Measurements from ENCODE around the gene ABCA6.
"Not testable (repeated sequence)": the region's sequence is repeated elsewhere in the genome, so short reads cannot be mapped to it uniquely, and the experiment has no call there.

DNA sequence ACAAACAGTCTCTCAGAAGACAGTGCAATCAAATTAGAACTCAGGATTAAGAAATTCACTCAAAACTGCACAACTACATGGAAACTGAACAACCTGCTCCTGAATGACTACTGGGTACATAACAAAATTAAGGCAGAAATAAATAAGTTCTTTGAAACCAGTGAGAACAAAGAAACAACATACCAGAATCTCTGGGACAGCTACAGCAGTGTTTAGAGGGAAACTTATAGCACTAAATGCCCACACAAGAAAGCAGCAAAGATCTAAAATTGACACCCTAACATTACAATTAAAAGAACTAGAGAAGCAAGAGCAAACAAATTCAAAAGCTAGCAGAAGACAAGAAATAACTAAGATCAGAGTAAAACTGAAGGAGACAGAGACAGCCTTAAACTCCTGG is 68.3 kb downstream of the ABCA6 start:
- TF ChIP-seq, protein P1, sequence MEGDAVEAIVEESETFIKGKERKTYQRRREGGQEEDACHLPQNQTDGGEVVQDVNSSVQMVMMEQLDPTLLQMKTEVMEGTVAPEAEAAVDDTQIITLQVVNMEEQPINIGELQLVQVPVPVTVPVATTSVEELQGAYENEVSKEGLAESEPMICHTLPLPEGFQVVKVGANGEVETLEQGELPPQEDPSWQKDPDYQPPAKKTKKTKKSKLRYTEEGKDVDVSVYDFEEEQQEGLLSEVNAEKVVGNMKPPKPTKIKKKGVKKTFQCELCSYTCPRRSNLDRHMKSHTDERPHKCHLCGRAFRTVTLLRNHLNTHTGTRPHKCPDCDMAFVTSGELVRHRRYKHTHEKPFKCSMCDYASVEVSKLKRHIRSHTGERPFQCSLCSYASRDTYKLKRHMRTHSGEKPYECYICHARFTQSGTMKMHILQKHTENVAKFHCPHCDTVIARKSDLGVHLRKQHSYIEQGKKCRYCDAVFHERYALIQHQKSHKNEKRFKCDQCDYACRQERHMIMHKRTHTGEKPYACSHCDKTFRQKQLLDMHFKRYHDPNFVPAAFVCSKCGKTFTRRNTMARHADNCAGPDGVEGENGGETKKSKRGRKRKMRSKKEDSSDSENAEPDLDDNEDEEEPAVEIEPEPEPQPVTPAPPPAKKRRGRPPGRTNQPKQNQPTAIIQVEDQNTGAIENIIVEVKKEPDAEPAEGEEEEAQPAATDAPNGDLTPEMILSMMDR (IDR thresholded peaks at IDR 0.05; ENCODE audit: poor library complexity), result not testable (repeated sequence)
- TF ChIP-seq EZH2 (IDR thresholded peaks at IDR 0.05; ENCODE audit: borderline replicate concordance), result not testable (repeated sequence)
